ENCODE results near the gene MEX3C.

Gene MEX3C

GRCh38 chr18:51197661-51198424 is at the start of gene MEX3C:
Gene MEX3C, minus strand, starts transcription at chr18:51197681. Its CDS starts 361 bp downstream, at chr18:51197320.
- H3K27ac Mint-ChIP-seq = peak within 1 kb of the TSS; percentile 98
- H3K27me3 Mint-ChIP-seq = no peaks in the 10 kb centered on the region
- peaks cover 26% of the 10 kb centered on the region for H3K4me1 Mint-ChIP-seq (ENCODE audit: low read depth)
- no peaks in the 10 kb centered on the region for H3K9me3 Mint-ChIP-seq (ENCODE audit: low read depth)
- H3K4me3 Mint-ChIP-seq = peak within 1 kb of the TSS; percentile 93
- H3K36me3 Mint-ChIP-seq = peaks cover 2% of the 10 kb centered on the region

- Mint-ChIP-seq H3K9me3 (ENCODE audit: low read depth) (no peaks in the 10 kb centered on the region), H3K4me3 (no peak overlapping the region), H3K27me3 (no peaks in the 10 kb centered on the region), H3K27ac (no peak overlapping the region), H3K36me3 (peaks cover 3% of the 10 kb centered on the region), H3K4me1 (ENCODE audit: low read depth) (no peaks in the 10 kb centered on the region)
Measured at GRCh38 chr18:51241226-51241625, 43.7 kb upstream of the MEX3C start.

GRCh38 chr18:51236225-51236624 is 38.7 kb upstream of the MEX3C start:
- H3K4me1 Mint-ChIP-seq (ENCODE audit: low read depth) = peaks cover 11% of the 10 kb centered on the region
- no peak overlapping the region for H3K4me3 Mint-ChIP-seq
- H3K36me3 Mint-ChIP-seq = peaks cover 3% of the 10 kb centered on the region
- H3K9me3 Mint-ChIP-seq (ENCODE audit: low read depth) = no peaks in the 10 kb centered on the region
- H3K27me3 Mint-ChIP-seq = no peaks in the 10 kb centered on the region
- no peak overlapping the region for H3K27ac Mint-ChIP-seq

- H3K27me3 Mint-ChIP-seq = no peaks in the 10 kb centered on the region
- H3K4me3 Mint-ChIP-seq = no peak overlapping the region
- H3K27ac Mint-ChIP-seq = peak overlapping the region; percentile 22
- peaks cover 11% of the 10 kb centered on the region for H3K4me1 Mint-ChIP-seq (ENCODE audit: low read depth)
- H3K9me3 Mint-ChIP-seq (ENCODE audit: low read depth) = no peaks in the 10 kb centered on the region
- H3K36me3 Mint-ChIP-seq = no peaks in the 10 kb centered on the region
Measured at GRCh38 chr18:51235009-51235789, 37.7 kb upstream of the MEX3C start.

- H3K27me3 Mint-ChIP-seq = no peaks in the 10 kb centered on the region
- no peak overlapping the region for H3K27ac Mint-ChIP-seq
- no peak overlapping the region for H3K4me3 Mint-ChIP-seq
- H3K9me3 Mint-ChIP-seq (ENCODE audit: low read depth) = no peaks in the 10 kb centered on the region
- peaks cover 11% of the 10 kb centered on the region for H3K4me1 Mint-ChIP-seq (ENCODE audit: low read depth)
- H3K36me3 Mint-ChIP-seq = no peaks in the 10 kb centered on the region
Measured at GRCh38 chr18:51234117-51235008, 36.9 kb upstream of the MEX3C start.

GRCh38 chr18:51229328-51229727 is 31.8 kb upstream of the MEX3C start:
- Mint-ChIP-seq H3K27ac (no peak overlapping the region), H3K4me1 (ENCODE audit: low read depth) (no peaks in the 10 kb centered on the region), H3K36me3 (peaks cover 3% of the 10 kb centered on the region), H3K27me3 (no peaks in the 10 kb centered on the region), H3K4me3 (no peak overlapping the region), H3K9me3 (ENCODE audit: low read depth) (no peaks in the 10 kb centered on the region)

GRCh38 chr18:51227660-51228059 is 30.2 kb upstream of the MEX3C start:
- Mint-ChIP-seq H3K27ac (no peak overlapping the region), H3K27me3 (no peaks in the 10 kb centered on the region), H3K4me1 (ENCODE audit: low read depth) (no peaks in the 10 kb centered on the region), H3K9me3 (ENCODE audit: low read depth) (no peaks in the 10 kb centered on the region), H3K36me3 (peaks cover 5% of the 10 kb centered on the region), H3K4me3 (no peak overlapping the region)

GRCh38 chr18:51226587-51227350 is 29.3 kb upstream of the MEX3C start:
- H3K27me3 Mint-ChIP-seq = no peaks in the 10 kb centered on the region
- peaks cover 5% of the 10 kb centered on the region for H3K36me3 Mint-ChIP-seq
- H3K9me3 Mint-ChIP-seq (ENCODE audit: low read depth) = no peaks in the 10 kb centered on the region
- H3K4me1 Mint-ChIP-seq (ENCODE audit: low read depth) = no peaks in the 10 kb centered on the region
- no peak overlapping the region for H3K27ac Mint-ChIP-seq
- H3K4me3 Mint-ChIP-seq = no peak overlapping the region

- no peaks in the 10 kb centered on the region for H3K4me1 Mint-ChIP-seq (ENCODE audit: low read depth)
- H3K27ac Mint-ChIP-seq = no peak overlapping the region
- peaks cover 9% of the 10 kb centered on the region for H3K36me3 Mint-ChIP-seq
- H3K4me3 Mint-ChIP-seq = no peak overlapping the region
- H3K27me3 Mint-ChIP-seq = no peaks in the 10 kb centered on the region
- H3K9me3 Mint-ChIP-seq (ENCODE audit: low read depth) = no peaks in the 10 kb centered on the region
Measured at GRCh38 chr18:51226068-51226467, 28.6 kb upstream of the MEX3C start.

- Mint-ChIP-seq H3K36me3 (no peaks in the 10 kb centered on the region), H3K27me3 (no peaks in the 10 kb centered on the region), H3K4me1 (ENCODE audit: low read depth) (peaks cover 10% of the 10 kb centered on the region), H3K4me3 (no peak overlapping the region), H3K9me3 (ENCODE audit: low read depth) (no peaks in the 10 kb centered on the region), H3K27ac (no peak overlapping the region)
Measured at GRCh38 chr18:51212606-51213005, 15.1 kb upstream of the MEX3C start.

- Mint-ChIP-seq H3K36me3 (no peaks in the 10 kb centered on the region), H3K4me1 (ENCODE audit: low read depth) (peaks cover 10% of the 10 kb centered on the region), H3K9me3 (ENCODE audit: low read depth) (no peaks in the 10 kb centered on the region), H3K4me3 (no peak overlapping the region), H3K27me3 (no peaks in the 10 kb centered on the region), H3K27ac (peak overlapping the region; percentile 29)
Measured at GRCh38 chr18:51211552-51211951, 14.1 kb upstream of the MEX3C start.

- Mint-ChIP-seq H3K4me1 (ENCODE audit: low read depth) (peaks cover 33% of the 10 kb centered on the region), H3K27ac (peak overlapping the region; percentile 67), H3K9me3 (ENCODE audit: low read depth) (no peaks in the 10 kb centered on the region), H3K36me3 (peaks cover 2% of the 10 kb centered on the region), H3K4me3 (peak overlapping the region; percentile 93), H3K27me3 (no peaks in the 10 kb centered on the region)
Measured at GRCh38 chr18:51196811-51197660, 445 bp downstream of the MEX3C start.

GRCh38 chr18:51196118-51196810 is 1.2 kb downstream of the MEX3C start:
- Mint-ChIP-seq H3K4me3 (peak overlapping the region; percentile 82), H3K27ac (peak overlapping the region; percentile 97), H3K9me3 (ENCODE audit: low read depth) (no peaks in the 10 kb centered on the region), H3K36me3 (peaks cover 2% of the 10 kb centered on the region), H3K27me3 (no peaks in the 10 kb centered on the region), H3K4me1 (ENCODE audit: low read depth) (peaks cover 41% of the 10 kb centered on the region)

All from activated naive CD8-positive, alpha-beta T cell (primary cell).